ENCODE results near the gene ARMC6.

Gene ARMC6

DNA sequence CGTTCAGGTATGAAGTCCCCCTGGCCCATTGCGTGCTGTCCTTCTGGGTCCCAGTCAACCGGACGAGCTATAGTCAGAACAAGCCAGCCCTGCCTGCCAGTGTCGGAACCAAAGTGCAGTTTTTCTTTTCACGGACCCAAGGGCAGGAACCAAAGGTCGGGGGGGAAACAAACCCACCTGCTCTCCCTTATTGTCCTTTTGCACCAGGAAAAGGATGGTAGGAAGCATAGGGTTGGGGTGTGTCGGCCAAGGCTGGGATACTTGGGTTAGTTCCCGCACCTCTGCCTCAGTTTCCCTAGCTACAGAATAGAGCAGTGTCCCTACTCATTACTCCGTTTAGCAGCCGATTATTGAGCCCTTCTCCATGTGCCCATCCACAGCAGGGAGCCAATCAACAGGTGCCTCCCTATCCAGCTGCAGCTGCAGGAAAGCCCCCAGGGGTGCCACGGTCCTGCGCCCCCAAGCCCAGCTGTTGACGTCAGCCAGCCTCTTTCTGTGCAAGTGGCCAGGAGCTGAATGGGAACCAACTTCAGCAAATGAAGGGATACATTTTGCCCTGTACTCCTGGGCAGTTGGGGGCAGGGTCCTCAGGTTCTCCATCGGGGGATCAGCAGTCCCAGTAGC is 21.0 kb downstream of the ARMC6 start:
- no peak overlapping the region for H3K27ac Mint-ChIP-seq
- no peak overlapping the region for H3K4me3 Mint-ChIP-seq
- H3K4me1 Mint-ChIP-seq (ENCODE audit: low read depth): peaks cover 1% of the 10 kb centered on the region
- H3K36me3 Mint-ChIP-seq (ENCODE audit: low read depth): peaks cover 96% of the 10 kb centered on the region
- H3K27me3 Mint-ChIP-seq: no peaks in the 10 kb centered on the region
- no peaks in the 10 kb centered on the region for H3K9me3 Mint-ChIP-seq
- DNase-seq: no peak

DNA sequence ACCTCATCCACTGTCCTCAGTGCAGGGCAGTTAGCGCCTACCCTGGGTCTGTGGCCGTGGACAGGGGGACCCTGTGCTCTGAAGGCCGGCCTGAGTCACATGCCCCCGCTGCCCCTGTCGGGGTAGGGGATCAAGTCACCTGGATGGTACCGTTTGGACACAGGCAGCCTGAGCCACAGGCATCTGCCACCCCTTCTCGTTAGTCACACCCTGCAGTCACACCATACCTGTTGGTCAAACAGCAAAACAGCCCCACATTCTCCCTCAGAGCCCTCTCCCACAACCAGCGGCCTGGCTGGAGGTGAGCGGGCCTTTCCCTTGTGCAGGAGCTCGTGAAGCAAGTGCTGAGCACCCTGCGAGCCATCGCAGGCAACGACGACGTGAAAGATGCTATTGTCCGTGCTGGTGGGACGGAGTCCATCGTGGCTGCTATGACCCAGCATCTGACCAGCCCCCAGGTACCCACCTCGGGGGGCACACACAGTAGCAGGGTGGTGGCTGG is 21.6 kb downstream of the ARMC6 start:
- Mint-ChIP-seq H3K36me3 (ENCODE audit: low read depth) (peaks cover 96% of the 10 kb centered on the region), H3K27ac (no peak overlapping the region), H3K27me3 (no peaks in the 10 kb centered on the region), H3K4me1 (ENCODE audit: low read depth) (peaks cover under 1% of the 10 kb centered on the region), H3K4me3 (no peak overlapping the region), H3K9me3 (no peaks in the 10 kb centered on the region)
- DNase-seq: no peak

DNA sequence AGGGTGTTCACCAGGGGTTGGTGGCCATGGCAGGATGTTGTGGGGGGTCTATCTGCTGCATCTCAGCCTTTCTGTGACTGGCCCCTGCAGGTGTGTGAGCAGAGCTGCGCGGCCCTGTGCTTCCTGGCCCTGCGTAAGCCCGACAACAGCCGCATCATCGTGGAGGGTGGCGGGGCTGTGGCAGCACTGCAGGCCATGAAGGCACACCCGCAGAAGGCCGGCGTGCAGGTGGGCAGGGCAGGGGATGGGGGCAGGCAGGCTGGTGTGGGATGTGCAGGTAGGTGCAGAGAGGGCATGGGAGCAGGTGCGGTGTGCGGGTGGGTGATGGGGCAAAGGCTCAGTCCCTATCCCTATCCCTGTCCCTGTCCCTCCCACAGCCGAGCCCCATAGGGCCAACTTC is 22.3 kb downstream of the ARMC6 start:
- Mint-ChIP-seq H3K9me3 (no peaks in the 10 kb centered on the region), H3K27ac (no peak overlapping the region), H3K4me1 (ENCODE audit: low read depth) (no peaks in the 10 kb centered on the region), H3K4me3 (no peak overlapping the region), H3K36me3 (ENCODE audit: low read depth) (peaks cover 94% of the 10 kb centered on the region), H3K27me3 (no peaks in the 10 kb centered on the region)
- no peak for DNase-seq

DNA sequence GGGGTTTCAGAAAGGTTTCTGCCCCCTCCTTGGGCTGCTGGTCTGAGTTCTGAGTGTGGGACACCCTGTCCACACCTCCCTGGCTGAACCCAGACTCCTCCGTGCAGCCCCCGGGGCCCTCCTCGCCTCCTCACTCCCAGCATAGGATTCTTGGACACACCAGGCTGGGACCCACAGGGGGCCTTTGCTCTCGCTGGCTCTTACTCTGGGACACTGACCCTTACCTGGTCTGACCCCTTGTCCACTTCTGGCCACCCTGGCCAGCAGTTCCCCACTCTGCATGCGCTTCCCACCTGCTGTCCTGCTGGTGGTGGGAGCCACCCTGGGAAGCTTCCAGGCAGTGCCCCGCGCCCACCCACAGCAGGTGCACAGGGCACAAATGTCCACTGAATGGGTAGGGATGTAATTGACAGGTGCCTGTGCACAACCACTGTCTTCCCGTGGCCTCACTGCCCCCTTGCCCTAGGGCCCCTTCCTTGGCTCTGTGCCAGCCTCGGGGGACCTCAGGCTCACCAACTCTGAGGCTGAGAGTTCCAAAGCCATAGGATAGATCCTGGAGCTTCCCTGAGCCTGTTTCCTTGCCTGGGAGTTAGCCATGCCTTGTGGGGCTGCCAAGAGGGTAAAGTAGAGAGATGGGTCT is 23.4 kb downstream of the ARMC6 start:
- no peak for DNase-seq
- Mint-ChIP-seq H3K9me3 (no peaks in the 10 kb centered on the region), H3K27me3 (no peaks in the 10 kb centered on the region), H3K4me1 (ENCODE audit: low read depth) (peaks cover 3% of the 10 kb centered on the region), H3K4me3 (no peak overlapping the region), H3K36me3 (ENCODE audit: low read depth) (peaks cover 94% of the 10 kb centered on the region), H3K27ac (no peak overlapping the region)

DNA sequence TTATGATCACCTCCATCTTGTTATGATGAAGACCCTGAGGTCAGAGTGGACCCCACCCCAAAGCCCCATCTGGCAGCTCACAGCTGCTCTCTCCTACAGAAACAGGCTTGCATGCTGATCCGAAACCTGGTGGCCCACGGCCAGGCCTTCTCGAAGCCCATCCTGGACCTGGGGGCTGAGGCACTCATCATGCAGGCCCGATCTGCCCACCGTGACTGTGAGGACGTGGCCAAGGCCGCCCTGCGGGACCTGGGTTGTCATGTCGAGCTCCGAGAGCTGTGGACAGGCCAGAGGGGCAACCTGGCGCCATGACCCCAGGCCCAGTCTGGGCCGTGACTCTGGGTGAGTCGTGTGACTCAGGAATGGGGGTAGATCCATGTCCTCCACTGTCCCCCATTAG is 23.9 kb downstream of the ARMC6 start:
- Mint-ChIP-seq H3K4me1 (ENCODE audit: low read depth) (peaks cover 8% of the 10 kb centered on the region), H3K27ac (no peak overlapping the region), H3K9me3 (no peaks in the 10 kb centered on the region), H3K4me3 (no peak overlapping the region), H3K36me3 (ENCODE audit: low read depth) (peaks cover 93% of the 10 kb centered on the region), H3K27me3 (no peaks in the 10 kb centered on the region)
- no peak for DNase-seq

DNA sequence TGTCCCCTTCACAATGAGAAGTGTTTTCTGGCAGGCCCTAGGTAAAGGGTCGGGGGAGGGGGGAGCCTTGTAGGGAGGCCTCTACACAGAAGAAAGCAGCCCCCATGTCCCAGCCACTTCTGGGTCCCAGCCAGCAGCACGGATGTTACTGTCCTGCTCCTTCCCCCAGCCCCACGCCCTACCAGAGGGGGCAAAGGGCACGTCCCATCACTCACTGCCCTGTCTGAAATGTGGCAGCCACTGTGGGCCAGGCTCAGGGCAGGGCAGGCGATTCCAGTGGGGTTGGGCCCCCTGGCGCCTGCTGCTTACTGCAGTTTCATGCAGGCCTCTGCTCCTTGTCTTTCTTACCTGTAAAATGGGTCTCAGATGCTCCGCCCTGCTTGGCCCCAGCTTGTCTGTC is 24.3 kb downstream of the ARMC6 start:
- no peak for DNase-seq
- no peak overlapping the region for H3K27ac Mint-ChIP-seq
- no peaks in the 10 kb centered on the region for H3K27me3 Mint-ChIP-seq
- no peak overlapping the region for H3K4me3 Mint-ChIP-seq
- peaks cover 12% of the 10 kb centered on the region for H3K4me1 Mint-ChIP-seq (ENCODE audit: low read depth)
- no peaks in the 10 kb centered on the region for H3K9me3 Mint-ChIP-seq
- H3K36me3 Mint-ChIP-seq (ENCODE audit: low read depth): peaks cover 93% of the 10 kb centered on the region

DNA sequence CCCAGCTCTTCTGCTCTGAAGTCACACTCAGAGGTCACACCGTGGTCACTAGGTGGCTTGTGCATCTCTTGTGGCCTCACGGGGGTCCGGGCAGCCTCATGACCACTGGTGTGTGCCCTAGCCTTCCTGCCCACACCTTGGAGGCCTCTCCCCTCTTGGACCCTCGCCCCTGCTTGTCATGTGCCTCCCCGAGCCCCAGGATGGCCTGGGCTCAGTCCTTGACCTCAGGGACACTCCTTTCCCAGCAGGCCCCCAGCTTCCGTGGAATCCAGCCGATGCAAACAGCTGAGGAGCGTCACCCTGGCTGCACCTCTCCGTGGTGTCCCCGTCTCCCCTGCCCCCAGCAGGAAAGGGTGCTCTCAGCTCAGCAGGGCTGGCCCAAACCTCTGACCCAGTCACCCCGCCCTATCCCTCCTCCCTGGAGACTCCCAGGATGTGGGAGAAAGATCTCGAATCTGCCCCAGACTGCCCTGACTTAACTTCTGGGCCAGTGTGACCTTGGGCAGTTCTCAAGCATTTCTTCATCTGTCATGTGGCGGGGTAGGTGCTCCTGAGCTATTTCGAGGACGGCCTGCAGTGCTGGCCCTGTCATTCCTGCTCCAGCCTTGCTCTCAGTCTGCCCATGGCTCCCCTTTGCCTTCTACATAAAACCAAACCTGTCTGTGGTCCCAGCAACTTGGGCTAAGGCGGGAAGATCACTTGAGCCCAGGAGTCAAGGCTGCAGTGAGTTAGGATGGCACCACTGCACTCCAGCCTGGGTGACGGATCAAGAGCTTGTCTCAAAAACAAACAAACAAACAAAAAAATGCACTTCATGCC is 25.8 kb downstream of the ARMC6 start:
- no peak overlapping the region for H3K4me3 Mint-ChIP-seq
- peaks cover 86% of the 10 kb centered on the region for H3K36me3 Mint-ChIP-seq (ENCODE audit: low read depth)
- no peaks in the 10 kb centered on the region for H3K9me3 Mint-ChIP-seq
- no peaks in the 10 kb centered on the region for H3K27me3 Mint-ChIP-seq
- DNase-seq: no peak
- peaks cover 19% of the 10 kb centered on the region for H3K4me1 Mint-ChIP-seq (ENCODE audit: low read depth)
- H3K27ac Mint-ChIP-seq: no peak overlapping the region

DNA sequence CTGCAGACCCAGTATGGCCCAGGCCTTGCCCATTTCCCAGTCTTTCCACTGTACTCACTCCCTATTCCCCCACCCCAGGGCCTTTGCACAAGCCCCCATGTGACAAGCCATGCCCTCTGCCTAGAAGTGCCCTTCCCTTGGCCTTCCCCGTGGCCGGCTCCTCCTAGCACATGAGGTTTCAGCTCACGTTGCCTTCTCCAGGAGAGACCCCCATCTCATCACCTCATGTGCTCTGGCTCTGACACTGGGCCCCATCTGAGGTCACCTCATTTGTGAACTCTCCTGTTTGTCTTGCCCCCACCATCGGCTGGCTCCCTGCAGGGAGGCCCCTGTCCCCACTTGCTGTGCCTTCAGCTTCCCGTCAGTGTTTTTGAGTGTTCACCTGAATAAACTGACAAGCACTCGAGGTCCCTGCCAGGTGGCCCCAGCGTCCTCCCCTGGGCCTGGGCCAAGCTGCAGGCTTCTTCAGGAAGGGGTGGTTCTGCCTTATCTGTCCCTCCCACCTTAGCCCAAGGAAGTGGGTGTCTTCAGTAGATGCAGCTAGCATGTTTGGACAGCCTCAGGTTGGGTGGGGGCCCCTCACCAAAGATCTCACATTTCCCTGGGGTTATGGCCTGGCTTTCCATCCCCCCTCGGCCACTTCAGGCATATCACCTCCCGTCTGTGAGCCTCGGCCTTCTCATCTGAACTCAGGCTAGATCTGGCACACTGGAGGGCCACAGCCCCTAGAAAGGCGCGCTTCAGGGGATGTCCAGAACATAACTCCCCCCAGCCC is 26.6 kb downstream of the ARMC6 start:
- no peak for DNase-seq
- Mint-ChIP-seq H3K36me3 (ENCODE audit: low read depth) (peaks cover 78% of the 10 kb centered on the region), H3K27ac (peak overlapping the region; percentile 37), H3K27me3 (no peaks in the 10 kb centered on the region), H3K4me3 (no peak overlapping the region), H3K9me3 (no peaks in the 10 kb centered on the region), H3K4me1 (ENCODE audit: low read depth) (peaks cover 24% of the 10 kb centered on the region)

DNA sequence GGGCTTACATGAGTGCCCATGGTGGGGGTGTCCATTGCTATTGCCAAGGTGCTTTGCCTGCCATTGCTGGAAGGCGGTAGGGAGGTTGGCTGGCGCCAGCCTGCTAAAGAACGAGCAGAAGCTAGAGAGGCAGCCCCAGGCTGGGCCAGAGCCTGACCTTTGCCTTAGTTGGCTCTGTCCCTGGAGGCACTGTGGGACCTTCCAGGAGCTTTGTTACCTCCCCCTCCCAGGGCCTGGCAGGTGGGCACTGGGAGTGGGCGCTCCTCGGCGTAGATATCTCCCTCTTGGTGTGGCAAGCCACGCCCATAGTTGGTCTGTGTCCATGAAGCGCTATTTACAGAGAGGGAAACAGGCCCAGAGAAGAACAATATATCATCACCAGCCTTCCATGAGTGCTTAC is 28.1 kb downstream of the ARMC6 start:
- H3K4me3 Mint-ChIP-seq: no peak overlapping the region
- H3K27ac Mint-ChIP-seq: peak overlapping the region; percentile 14
- peaks cover 63% of the 10 kb centered on the region for H3K36me3 Mint-ChIP-seq (ENCODE audit: low read depth)

DNA sequence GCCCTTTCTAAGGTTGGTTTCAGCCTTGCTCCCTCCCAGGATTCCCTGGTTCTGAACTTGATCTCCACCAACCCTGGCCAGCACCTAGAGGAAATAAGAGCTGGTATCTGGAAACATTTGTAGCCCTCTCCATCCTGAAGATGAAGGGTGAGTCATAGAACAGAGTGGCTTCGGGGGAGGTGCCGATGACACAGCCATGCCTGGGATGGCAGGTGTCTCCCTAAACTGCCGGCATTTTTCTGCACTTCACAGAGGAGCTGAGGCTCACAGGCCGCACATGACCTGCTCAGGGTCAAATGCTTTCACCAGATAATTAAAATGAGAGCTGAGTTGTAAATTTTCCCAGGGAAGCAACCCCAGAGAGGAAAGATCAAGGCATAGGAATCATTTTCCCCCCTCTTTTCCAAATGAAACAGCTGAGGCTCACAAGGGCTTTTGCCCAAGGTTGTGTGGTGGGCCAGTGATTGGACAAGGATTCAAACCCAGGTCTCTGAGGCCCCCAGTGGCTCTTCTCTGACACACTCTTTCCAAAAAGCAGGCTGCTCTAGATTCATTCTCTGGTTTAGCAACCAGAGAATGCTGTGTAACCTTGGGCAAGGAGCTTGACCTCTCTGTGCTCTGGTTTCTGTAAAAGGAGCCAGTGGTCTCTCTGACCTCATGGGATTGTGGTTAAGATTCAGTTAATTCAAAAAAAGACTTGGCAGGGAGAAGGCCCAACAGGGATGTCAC is 29.2 kb downstream of the ARMC6 start:
- Mint-ChIP-seq H3K27ac (peak overlapping the region; percentile 92), H3K27me3 (no peaks in the 10 kb centered on the region), H3K9me3 (no peaks in the 10 kb centered on the region), H3K4me3 (peak overlapping the region; percentile 80), H3K4me1 (ENCODE audit: low read depth) (peaks cover 40% of the 10 kb centered on the region), H3K36me3 (ENCODE audit: low read depth) (peaks cover 54% of the 10 kb centered on the region)
- peak; percentile 46 for DNase-seq

More for the DNA sequence above, 28.1 kb downstream of the ARMC6 start:
- Mint-ChIP-seq H3K27me3 (no peaks in the 10 kb centered on the region), H3K4me1 (ENCODE audit: low read depth) (peaks cover 31% of the 10 kb centered on the region), H3K9me3 (no peaks in the 10 kb centered on the region)
- DNase-seq: no peak

DNA sequence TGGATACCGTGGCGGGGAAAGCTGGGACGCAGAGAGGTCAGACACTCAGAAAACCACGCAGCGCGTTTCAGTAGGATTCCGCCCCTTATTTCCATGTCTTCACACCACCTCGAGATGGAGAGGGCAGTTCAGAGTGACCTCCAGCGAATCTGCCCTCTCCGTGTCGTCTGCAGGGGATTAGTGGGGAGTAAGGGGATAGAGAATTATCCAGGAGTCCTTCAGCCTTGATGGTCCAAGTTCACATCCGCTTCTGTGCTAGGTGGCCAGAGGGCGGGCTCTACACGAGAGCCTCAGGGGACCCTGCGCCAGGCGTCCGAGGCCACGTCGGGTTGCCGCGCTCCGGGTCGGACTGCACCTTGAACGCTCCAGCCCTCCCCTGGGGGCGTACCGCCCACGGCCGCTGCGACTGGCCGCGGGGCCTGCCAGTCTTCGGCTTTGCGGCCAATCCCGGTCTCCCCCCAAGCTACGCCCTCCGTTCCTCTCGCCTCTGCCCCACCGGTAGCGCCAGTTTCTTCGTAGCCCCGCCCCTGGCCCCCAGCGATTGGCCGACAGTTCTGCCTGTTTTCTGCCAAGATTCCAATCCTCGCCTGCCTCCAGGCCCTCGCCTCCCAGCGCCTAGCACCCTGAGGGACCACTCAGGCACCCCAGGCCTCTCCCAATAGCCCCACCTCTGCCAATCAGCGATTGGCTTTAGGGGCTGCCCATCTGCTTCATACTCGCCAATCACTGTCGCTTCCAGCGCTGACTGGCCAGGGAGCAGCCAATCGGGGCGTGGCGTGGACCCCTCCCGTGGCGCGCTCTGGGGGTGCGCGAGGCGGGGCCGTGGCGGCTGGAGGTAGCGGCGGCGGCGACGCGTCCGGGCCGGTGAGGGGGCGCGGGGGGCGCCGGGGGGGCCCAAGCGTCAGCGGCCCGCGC is 30.0 kb downstream of the ARMC6 start, which contains the start of gene SLC25A42:
Gene SLC25A42 (plus strand): TSS at position 812 of the 915 bp plus-strand sequence. CDS start 32,131 bp downstream, outside the sequence.
- Mint-ChIP-seq H3K36me3 (ENCODE audit: low read depth) (peaks cover 48% of the 10 kb centered on the region), H3K27ac (peak within 1 kb of the TSS; percentile 92), H3K27me3 (no peaks in the 10 kb centered on the region), H3K4me1 (ENCODE audit: low read depth) (peaks cover 42% of the 10 kb centered on the region), H3K9me3 (no peaks in the 10 kb centered on the region), H3K4me3 (peak within 1 kb of the TSS; percentile 80)
- DNase-seq: peak; percentile 99

DNA sequence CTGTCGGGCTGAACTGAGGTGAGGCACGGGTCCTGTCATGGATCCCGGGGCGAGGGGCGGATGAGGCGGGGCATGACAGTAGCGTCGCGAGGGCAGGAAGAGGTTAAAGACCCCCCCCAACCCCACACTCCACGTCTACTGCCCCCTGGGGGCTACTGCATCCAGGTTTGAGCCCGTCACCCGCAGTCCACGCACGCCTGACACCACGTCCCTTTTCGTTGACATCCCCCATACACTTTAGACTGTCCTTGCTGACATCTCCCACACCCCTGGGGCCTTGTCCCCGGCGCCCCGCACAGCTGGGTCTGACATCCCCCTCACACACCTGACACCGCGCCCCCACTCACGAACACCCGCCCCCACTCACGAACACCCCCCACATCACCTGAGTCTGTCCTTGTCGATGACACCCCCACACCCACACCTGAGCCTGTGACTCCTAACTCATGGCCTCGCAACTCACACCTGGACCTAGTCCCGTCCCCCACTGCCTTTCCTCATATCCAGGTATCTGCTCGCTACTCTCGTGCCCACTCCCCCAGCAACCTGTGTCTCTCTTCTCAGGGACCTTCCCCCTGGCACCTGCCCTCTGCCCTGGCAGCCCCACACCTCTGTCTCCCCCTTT is 30.8 kb downstream of the ARMC6 start:
- Mint-ChIP-seq H3K27me3 (no peaks in the 10 kb centered on the region), H3K27ac (peak overlapping the region; percentile 80), H3K4me3 (peak overlapping the region; percentile 80), H3K9me3 (no peaks in the 10 kb centered on the region), H3K4me1 (ENCODE audit: low read depth) (peaks cover 45% of the 10 kb centered on the region), H3K36me3 (ENCODE audit: low read depth) (peaks cover 41% of the 10 kb centered on the region)
- DNase-seq: no peak

Data from activated T-cell treated with anti-CD3 and anti-CD28 coated beads, Interleukin-2, amount 50 U/mL, for 24 hours (primary cell).